ENCODE data around the gene BAZ1B.
A peak's percentile ranks its signal among the peaks of the same experiment; 100 is the strongest.
"Not testable (repeated sequence)": the region's sequence is repeated elsewhere in the genome, so short reads cannot be mapped to it uniquely, and the experiment has no call there.

BAZ1B gene

GRCh38 chr7:73537051-73537450 lies 15.0 kb upstream of the BAZ1B start:
- DNase-seq = no peak

GRCh38 chr7:73536479-73536878 lies 14.4 kb upstream of the BAZ1B start:
- no peak for DNase-seq

GRCh38 chr7:73535918-73536317 lies 13.8 kb upstream of the BAZ1B start:
- DNase-seq = not testable (repeated sequence)

- no peak for DNase-seq
Measured at GRCh38 chr7:73533742-73534141, 11.6 kb upstream of the BAZ1B start.

GRCh38 chr7:73532224-73532623 lies 10.1 kb upstream of the BAZ1B start:
- no peak for DNase-seq

GRCh38 chr7:73530800-73531199 lies 8.7 kb upstream of the BAZ1B start:
- DNase-seq = no peak

- no peak for DNase-seq
Measured at GRCh38 chr7:73526896-73527821, 5.1 kb upstream of the BAZ1B start.

GRCh38 chr7:73526158-73526494 lies 4.0 kb upstream of the BAZ1B start:
- DNase-seq = not testable (repeated sequence)

GRCh38 chr7:73521636-73522104 lies 423 bp downstream of the BAZ1B start:
- DNase-seq = peak; percentile 76

GRCh38 chr7:73520673-73521635 lies 1.1 kb downstream of the BAZ1B start:
- DNase-seq = no peak

GRCh38 chr7:73519867-73520672 lies 2.0 kb downstream of the BAZ1B start:
- no peak for DNase-seq

GRCh38 chr7:73518470-73518869 lies 3.6 kb downstream of the BAZ1B start:
- no peak for DNase-seq

GRCh38 chr7:73517241-73517995 lies 4.7 kb downstream of the BAZ1B start:
- DNase-seq = no peak

GRCh38 chr7:73515178-73515577 lies 6.9 kb downstream of the BAZ1B start:
- no peak for DNase-seq

- DNase-seq = no peak
Measured at GRCh38 chr7:73512018-73512780, 9.9 kb downstream of the BAZ1B start.

- DNase-seq = no peak
Measured at GRCh38 chr7:73509463-73509862, 12.6 kb downstream of the BAZ1B start.

- DNase-seq = no peak
Measured at GRCh38 chr7:73507556-73507955, 14.5 kb downstream of the BAZ1B start.

GRCh38 chr7:73504920-73505319 lies 17.2 kb downstream of the BAZ1B start:
- no peak for DNase-seq

- DNase-seq = no peak
Measured at GRCh38 chr7:73504017-73504416, 18.1 kb downstream of the BAZ1B start.

- DNase-seq = no peak
Measured at GRCh38 chr7:73503229-73503628, 18.9 kb downstream of the BAZ1B start.

- DNase-seq = no peak
Measured at GRCh38 chr7:73496626-73497025, 25.5 kb downstream of the BAZ1B start.

Data from NCI-H2171 (cell line).